Keratinocyte (primary cell): ENCODE measurements around the gene C6orf62. TPM values are rescaled to one million over a fixed set of nuclear protein-coding genes. Genes with fewer than 3 reads are reported as not detected.

ENCODE experiments used
- DNase-seq: peaks from one replicate; pipeline ENCODE4 v3.0.0-alpha.2; 2011; ENCODE audit warnings: low read depth, missing footprints, low spot score
- FAIRE-seq: peaks from 2 replicates; lab custom pipeline; 2011; peaks lifted over from hg19 to GRCh38; lab: Jason Lieb, UNC
- H2AFZ ChIP-seq: 2 replicates; pipeline ENCODE4 v1.6.0; 2012; ENCODE audit warnings: low read length, control low read depth, inconsistent platforms; ENCODE audit not compliant: control insufficient read depth
- H3K27ac ChIP-seq: 2 replicates; pipeline ENCODE4 v1.5.1; 2011; ENCODE audit warnings: low read length; ENCODE audit not compliant: control insufficient read depth, insufficient read depth
- H3K27me3 ChIP-seq: 3 replicates; pipeline ENCODE4 v1.6.0; 2011; ENCODE audit warnings: low read length; ENCODE audit not compliant: control insufficient read depth, insufficient read depth; ENCODE audit errors: extremely low read depth
- H3K36me3 ChIP-seq, 2 experiments: 2 replicates in 1 of 2; 3 replicates in 1 of 2; pipeline ENCODE4 v1.5.1; 2011; ENCODE audit warnings: low read length in 2 of 2, mild to moderate bottlenecking in 1 of 2; ENCODE audit not compliant: control insufficient read depth in 2 of 2, insufficient read depth in 2 of 2; ENCODE audit errors: extremely low read depth in 1 of 2
- H3K4me1 ChIP-seq: 3 replicates; pipeline ENCODE4 v1.5.1; 2011; ENCODE audit warnings: low read length; ENCODE audit not compliant: control insufficient read depth, insufficient read depth; ENCODE audit errors: extremely low read depth
- H3K4me2 ChIP-seq: 3 replicates; pipeline ENCODE4 v1.6.0; 2011; ENCODE audit warnings: low read depth, low read length; ENCODE audit not compliant: control insufficient read depth, insufficient read depth; ENCODE audit errors: extremely low read depth
- H3K4me3 ChIP-seq, 3 experiments: fragments of 200-600 bp in 1 of 3; sonication (generic) in 1 of 3; 2 replicates in 2 of 3; 3 replicates in 1 of 3; pipeline ENCODE4 v1.5.1; 2011 to 2016; ENCODE audit warnings: low read length in 3 of 3, mild to moderate bottlenecking in 3 of 3, control low read depth in 2 of 3, inconsistent platforms in 1 of 3, low read depth in 1 of 3, mixed read lengths in 1 of 3, mixed run types in 1 of 3, moderate library complexity in 1 of 3; ENCODE audit not compliant: control insufficient read depth in 2 of 3, insufficient read depth in 2 of 3; ENCODE audit errors: extremely low read depth in 1 of 3
- H3K79me2 ChIP-seq: 2 replicates; pipeline ENCODE4 v1.6.0; 2012; ENCODE audit warnings: low read length; ENCODE audit not compliant: control insufficient read depth, insufficient read depth
- H3K9ac ChIP-seq: 3 replicates; pipeline ENCODE4 v1.6.0; 2011; ENCODE audit warnings: low read length; ENCODE audit not compliant: control insufficient read depth, insufficient read depth; ENCODE audit errors: extremely low read depth
- H3K9me1 ChIP-seq: 3 replicates; pipeline ENCODE4 v1.6.0; 2011; ENCODE audit warnings: low read length; ENCODE audit not compliant: control insufficient read depth, insufficient read depth; ENCODE audit errors: extremely low read depth
- H3K9me3 ChIP-seq: 2 replicates; pipeline ENCODE4 v1.5.1; 2012; ENCODE audit warnings: low read depth, low read length; ENCODE audit not compliant: control insufficient read depth
- H4K20me1 ChIP-seq: 3 replicates; pipeline ENCODE4 v1.6.0; 2011; ENCODE audit warnings: low read length; ENCODE audit not compliant: control insufficient read depth, insufficient read depth; ENCODE audit errors: extremely low read depth
- EZH2 ChIP-seq: IDR thresholded peaks from one replicate; pipeline ENCODE4 v1.6.1; 2012; ENCODE audit warnings: inconsistent platforms, mild to moderate bottlenecking, low read length, moderate library complexity
- dilution Hi-C: fragments of 300-500 bp; cut with MboI; formaldehyde crosslinking; loops from one replicate; pipeline ENCODE4 v1.7.0; 2020; ENCODE audit warnings: low sequenced_read_pairs; ENCODE audit not compliant: extremely low pct_ligation_motif_present
- polyA plus RNA-seq, 5 experiments: library from polyadenylated mRNA; depleted of rRNA in 3 of 5; stranded (reverse) in 3 of 5; stranded (forward) in 1 of 5; unstranded in 1 of 5; fragments of >200 nt; gene quantifications; 1 replicate in 1 of 5; 2 replicates in 3 of 5; 3 replicates in 1 of 5; pipeline versions ENCODE4 v1.2.1 to v1.2.3, GENCODE V29; 2011 to 2012; ENCODE audit warnings: missing spikeins in 2 of 5, low read depth in 1 of 5, low replicate concordance in 1 of 5
- TF ChIP-seq, protein P1 (sequence below), 3 experiments: IDR thresholded peaks in 1 of 3; conservative IDR thresholded peaks in 1 of 3; optimal IDR thresholded peaks in 1 of 3; 2 replicates in 2 of 3; 3 replicates in 1 of 3; pipeline versions ENCODE3 to v1.5.1; 2011; ENCODE audit warnings: low read length in 3 of 3, mild to moderate bottlenecking in 3 of 3, moderate library complexity in 2 of 3, control low read depth in 1 of 3, inconsistent platforms in 1 of 3; ENCODE audit not compliant: insufficient read depth in 2 of 3; ENCODE audit errors: extremely low read depth in 1 of 3

The C6orf62 gene
- polyA plus RNA-seq, 1 donor (not counting 4 experiments of a cell fraction or from before 2014, with no cell fraction given): 77.3 TPM

DNA sequence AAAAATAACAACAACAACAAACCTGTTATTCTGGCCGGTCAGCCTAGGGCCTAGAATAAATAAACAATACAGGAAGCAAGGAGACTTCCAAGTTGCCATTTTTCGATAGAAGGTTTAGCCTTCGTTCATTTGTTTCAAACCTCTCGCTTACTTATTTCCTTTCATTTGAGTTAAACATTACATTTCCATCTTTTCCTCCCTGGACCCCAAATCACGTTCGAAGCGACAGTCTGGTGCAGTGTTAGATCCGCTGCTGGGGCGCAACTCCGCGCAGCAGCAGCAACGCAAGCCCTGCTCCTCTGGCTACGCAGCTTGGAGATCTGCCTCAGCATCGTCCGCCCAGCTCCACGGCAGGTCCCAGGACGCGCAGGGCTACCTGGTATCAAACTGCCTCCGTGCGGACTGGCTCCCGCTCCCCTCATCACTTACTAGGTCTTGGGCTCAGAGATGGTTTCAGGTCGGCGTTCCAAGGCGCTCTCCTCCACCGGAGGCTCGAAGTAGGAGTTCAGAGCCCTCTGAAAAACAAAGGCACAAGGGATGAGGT lies 52.8 kb downstream of the C6orf62 start:
- peak overlapping the region; percentile 60 to 100 (median 99) for H3K4me3 ChIP-seq
- peak overlapping the region; percentile 92 for H3K4me2 ChIP-seq
- no peaks in the 10 kb centered on the region for H3K9me3 ChIP-seq
- peaks cover 16% of the 10 kb centered on the region for H3K4me1 ChIP-seq
- no peak for DNase-seq
- FAIRE-seq: no peak
- peak overlapping the region; percentile 91 for H3K9ac ChIP-seq
- peak overlapping the region; percentile 80 for H3K27ac ChIP-seq
- H3K9me1 ChIP-seq: no peaks in the 10 kb centered on the region
- no peaks in the 10 kb centered on the region for H4K20me1 ChIP-seq
- peaks cover 41% of the 10 kb centered on the region for H3K79me2 ChIP-seq
- H3K36me3 ChIP-seq: peaks cover 10 to 12% of the 10 kb centered on the region in 2 experiments
- no peaks in the 10 kb centered on the region for H3K27me3 ChIP-seq
- peak overlapping the region; percentile 97 for H2AFZ ChIP-seq
- TF ChIP-seq EZH2: no peak
- TF ChIP-seq, protein P1, sequence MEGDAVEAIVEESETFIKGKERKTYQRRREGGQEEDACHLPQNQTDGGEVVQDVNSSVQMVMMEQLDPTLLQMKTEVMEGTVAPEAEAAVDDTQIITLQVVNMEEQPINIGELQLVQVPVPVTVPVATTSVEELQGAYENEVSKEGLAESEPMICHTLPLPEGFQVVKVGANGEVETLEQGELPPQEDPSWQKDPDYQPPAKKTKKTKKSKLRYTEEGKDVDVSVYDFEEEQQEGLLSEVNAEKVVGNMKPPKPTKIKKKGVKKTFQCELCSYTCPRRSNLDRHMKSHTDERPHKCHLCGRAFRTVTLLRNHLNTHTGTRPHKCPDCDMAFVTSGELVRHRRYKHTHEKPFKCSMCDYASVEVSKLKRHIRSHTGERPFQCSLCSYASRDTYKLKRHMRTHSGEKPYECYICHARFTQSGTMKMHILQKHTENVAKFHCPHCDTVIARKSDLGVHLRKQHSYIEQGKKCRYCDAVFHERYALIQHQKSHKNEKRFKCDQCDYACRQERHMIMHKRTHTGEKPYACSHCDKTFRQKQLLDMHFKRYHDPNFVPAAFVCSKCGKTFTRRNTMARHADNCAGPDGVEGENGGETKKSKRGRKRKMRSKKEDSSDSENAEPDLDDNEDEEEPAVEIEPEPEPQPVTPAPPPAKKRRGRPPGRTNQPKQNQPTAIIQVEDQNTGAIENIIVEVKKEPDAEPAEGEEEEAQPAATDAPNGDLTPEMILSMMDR (optimal IDR thresholded peaks at IDR 0.05 in 1 of 3, IDR thresholded peaks at IDR 0.05 in 1 of 3, conservative IDR thresholded peaks at IDR 0.05 in 1 of 3; ENCODE audit: extremely low read depth in 1 of 3, insufficient read depth in 2 of 3, low read length in 3 of 3): no peak
- dilution Hi-C loops: no loop called here

DNA sequence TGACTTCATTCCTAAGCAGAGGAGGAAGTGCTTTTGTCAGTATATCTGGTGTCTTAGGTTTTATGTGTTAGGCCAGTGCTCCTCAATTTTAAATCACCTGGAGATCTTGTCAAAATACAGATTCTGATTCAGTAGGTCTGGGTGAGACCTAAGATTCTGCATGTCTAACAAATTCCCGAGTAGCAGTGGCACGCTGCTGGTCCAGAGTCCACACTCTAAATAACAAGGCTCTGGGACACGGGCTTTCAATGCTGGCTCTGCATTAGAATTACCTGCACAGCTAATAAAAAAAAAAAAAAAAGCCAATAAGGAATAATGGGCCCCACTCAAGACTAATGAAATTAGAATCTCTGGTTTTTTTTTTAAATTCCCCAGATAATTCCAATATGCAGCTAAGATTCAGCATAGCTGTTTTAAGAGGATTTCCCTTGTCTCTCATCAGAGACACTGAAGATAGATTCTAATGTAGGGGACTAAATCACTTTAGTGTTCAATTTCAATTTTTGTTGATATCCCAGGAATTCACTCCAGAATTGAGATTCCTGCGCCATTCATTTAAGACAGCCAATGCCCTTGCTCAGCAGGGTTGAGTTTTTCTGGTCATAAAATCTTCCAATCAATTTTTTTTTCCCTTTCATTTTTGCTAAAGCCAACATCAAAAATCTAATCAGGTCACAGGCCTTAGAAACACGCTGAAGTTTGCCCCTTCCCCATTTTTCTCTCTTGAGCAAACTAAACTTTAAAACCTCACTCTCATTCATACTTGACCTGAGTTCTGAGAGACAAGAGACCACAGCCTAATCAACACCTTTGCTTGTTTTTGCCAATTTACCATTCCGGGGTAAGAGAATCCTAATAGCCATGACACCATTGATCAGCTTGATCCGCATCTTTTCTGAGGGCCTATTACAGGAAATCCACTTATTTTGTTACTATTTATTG lies 54.6 kb downstream of the C6orf62 start:
- FAIRE-seq: no peak
- Histone ChIP-seq H2AFZ (no peak overlapping the region), H3K9ac (no peak overlapping the region), H3K4me2 (no peak overlapping the region), H3K9me3 (no peaks in the 10 kb centered on the region), H4K20me1 (no peaks in the 10 kb centered on the region), H3K27ac (no peak overlapping the region), H3K36me3 (peaks cover 10 to 12% of the 10 kb centered on the region in 2 experiments), H3K79me2 (peaks cover 41% of the 10 kb centered on the region), H3K27me3 (no peaks in the 10 kb centered on the region), H3K9me1 (no peaks in the 10 kb centered on the region), H3K4me1 (peaks cover 17% of the 10 kb centered on the region), H3K4me3 (no peak overlapping the region)
- TF ChIP-seq EZH2: no peak
- TF ChIP-seq, protein P1 (optimal IDR thresholded peaks at IDR 0.05 in 1 of 3, IDR thresholded peaks at IDR 0.05 in 1 of 3, conservative IDR thresholded peaks at IDR 0.05 in 1 of 3; ENCODE audit: extremely low read depth in 1 of 3, insufficient read depth in 2 of 3, low read length in 3 of 3): no peak
- dilution Hi-C loops: no loop called here
- DNase-seq: no peak
